ENCODE data around the gene NTRK2. TPM values are rescaled to one million over a fixed set of nuclear protein-coding genes. Genes with fewer than 3 reads are reported as not detected.

The NTRK2 gene
- total RNA-seq, 1 experiment from 2014 or later: not detected

DNA sequence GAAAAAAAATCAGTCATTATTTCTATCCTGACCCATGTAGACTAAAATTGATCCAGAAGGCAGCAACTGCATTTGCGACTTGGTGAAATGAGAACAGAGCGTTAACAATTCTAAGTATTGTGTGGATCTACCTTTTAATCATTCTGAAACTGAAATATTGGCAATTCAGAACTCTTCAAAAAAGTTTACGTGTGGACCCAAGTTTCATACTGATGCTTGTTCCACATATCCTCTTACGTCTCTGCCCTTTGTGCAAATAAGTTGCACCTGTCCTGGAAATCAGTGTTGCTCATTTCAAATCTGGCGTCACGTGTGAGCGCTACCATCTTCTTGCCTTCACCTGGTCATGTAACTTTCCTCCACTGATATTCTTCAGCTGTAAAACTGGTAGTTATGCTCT lies 74.7 kb downstream of the NTRK2 start:
- no peak overlapping the region for H3K4me2 ChIP-seq
- no peaks in the 10 kb centered on the region for H3K9me3 ChIP-seq (ENCODE audit: insufficient read depth, low read depth)
- ChIA-PET POLR2A (ENCODE audit: unreplicated experiment) (no interaction called here), CTCF (no interaction called here)
- H3K36me3 ChIP-seq (ENCODE audit: low read depth): no peaks in the 10 kb centered on the region
- no peaks in the 10 kb centered on the region for H4K20me1 ChIP-seq (ENCODE audit: insufficient read depth)
- no peaks in the 10 kb centered on the region for H3K9me2 ChIP-seq (ENCODE audit: insufficient read depth)
- no TSS peak for BruUV-seq (replicated peaks)
- H3K79me2 ChIP-seq (ENCODE audit: low read depth): no peaks in the 10 kb centered on the region
- DNase-seq: no peak
- no peak overlapping the region for H2AFZ ChIP-seq
- intact Hi-C loops (cut with micrococcal nuclease; ENCODE audit: unreplicated experiment): no loop called here
- no peak overlapping the region for H3K4me3 ChIP-seq
- no peaks in the 10 kb centered on the region for H3F3A ChIP-seq (ENCODE audit: insufficient read depth, low read depth)
- no peaks in the 10 kb centered on the region for H3K4me1 ChIP-seq (replicated peaks; ENCODE audit: insufficient read depth)
- H3K27me3 ChIP-seq (ENCODE audit: insufficient read depth, low read depth): 0 out of 2 replicates have a peak, but pooled peaks cover 5% of the 10 kb centered on the region
- H3K27ac ChIP-seq: no peak overlapping the region
- TF ChIP-seq, protein P1, sequence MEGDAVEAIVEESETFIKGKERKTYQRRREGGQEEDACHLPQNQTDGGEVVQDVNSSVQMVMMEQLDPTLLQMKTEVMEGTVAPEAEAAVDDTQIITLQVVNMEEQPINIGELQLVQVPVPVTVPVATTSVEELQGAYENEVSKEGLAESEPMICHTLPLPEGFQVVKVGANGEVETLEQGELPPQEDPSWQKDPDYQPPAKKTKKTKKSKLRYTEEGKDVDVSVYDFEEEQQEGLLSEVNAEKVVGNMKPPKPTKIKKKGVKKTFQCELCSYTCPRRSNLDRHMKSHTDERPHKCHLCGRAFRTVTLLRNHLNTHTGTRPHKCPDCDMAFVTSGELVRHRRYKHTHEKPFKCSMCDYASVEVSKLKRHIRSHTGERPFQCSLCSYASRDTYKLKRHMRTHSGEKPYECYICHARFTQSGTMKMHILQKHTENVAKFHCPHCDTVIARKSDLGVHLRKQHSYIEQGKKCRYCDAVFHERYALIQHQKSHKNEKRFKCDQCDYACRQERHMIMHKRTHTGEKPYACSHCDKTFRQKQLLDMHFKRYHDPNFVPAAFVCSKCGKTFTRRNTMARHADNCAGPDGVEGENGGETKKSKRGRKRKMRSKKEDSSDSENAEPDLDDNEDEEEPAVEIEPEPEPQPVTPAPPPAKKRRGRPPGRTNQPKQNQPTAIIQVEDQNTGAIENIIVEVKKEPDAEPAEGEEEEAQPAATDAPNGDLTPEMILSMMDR (conservative IDR thresholded peaks at IDR 0.05): no peak
- no peak for TF ChIP-seq EZH2 (IDR thresholded peaks at IDR 0.05; ENCODE audit: low read depth)

DNA sequence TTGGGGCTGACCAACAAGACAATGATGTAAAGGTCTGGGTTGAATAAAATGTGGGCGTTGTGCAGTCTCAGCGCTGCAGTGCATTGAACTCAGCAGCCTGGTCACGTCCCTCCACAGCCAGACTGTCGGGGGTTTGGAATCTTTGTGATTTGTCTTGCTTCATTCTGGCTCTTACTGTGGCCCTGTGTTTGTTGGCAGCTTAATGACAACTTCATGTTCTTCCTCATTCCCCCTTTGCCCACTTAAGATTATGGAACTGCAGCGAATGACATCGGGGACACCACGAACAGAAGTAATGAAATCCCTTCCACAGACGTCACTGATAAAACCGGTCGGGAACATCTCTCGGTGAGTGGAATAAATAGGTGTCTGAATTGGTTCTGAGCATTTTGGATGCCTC lies 75.2 kb downstream of the NTRK2 start:
- BruUV-seq (replicated peaks): no TSS peak
- no peak overlapping the region for H3K27ac ChIP-seq
- no peaks in the 10 kb centered on the region for H3K9me2 ChIP-seq (ENCODE audit: insufficient read depth)
- no peaks in the 10 kb centered on the region for H3K9me3 ChIP-seq (ENCODE audit: insufficient read depth, low read depth)
- DNase-seq: no peak
- H3K4me3 ChIP-seq: no peak overlapping the region
- intact Hi-C loops (cut with micrococcal nuclease; ENCODE audit: unreplicated experiment): no loop called here
- H3K27me3 ChIP-seq (ENCODE audit: insufficient read depth, low read depth): 0 out of 2 replicates have a peak, but pooled peaks cover 5% of the 10 kb centered on the region
- no peaks in the 10 kb centered on the region for H3K79me2 ChIP-seq (ENCODE audit: low read depth)
- H3K4me1 ChIP-seq (replicated peaks; ENCODE audit: insufficient read depth): no peaks in the 10 kb centered on the region
- ChIA-PET CTCF (no interaction called here), POLR2A (ENCODE audit: unreplicated experiment) (no interaction called here)
- no peaks in the 10 kb centered on the region for H3K36me3 ChIP-seq (ENCODE audit: low read depth)
- no peaks in the 10 kb centered on the region for H4K20me1 ChIP-seq (ENCODE audit: insufficient read depth)
- H2AFZ ChIP-seq: no peak overlapping the region
- H3K4me2 ChIP-seq: no peak overlapping the region
- H3F3A ChIP-seq (ENCODE audit: insufficient read depth, low read depth): no peaks in the 10 kb centered on the region
- TF ChIP-seq, protein P1 (conservative IDR thresholded peaks at IDR 0.05): no peak
- TF ChIP-seq EZH2 (IDR thresholded peaks at IDR 0.05; ENCODE audit: low read depth): no peak

DNA sequence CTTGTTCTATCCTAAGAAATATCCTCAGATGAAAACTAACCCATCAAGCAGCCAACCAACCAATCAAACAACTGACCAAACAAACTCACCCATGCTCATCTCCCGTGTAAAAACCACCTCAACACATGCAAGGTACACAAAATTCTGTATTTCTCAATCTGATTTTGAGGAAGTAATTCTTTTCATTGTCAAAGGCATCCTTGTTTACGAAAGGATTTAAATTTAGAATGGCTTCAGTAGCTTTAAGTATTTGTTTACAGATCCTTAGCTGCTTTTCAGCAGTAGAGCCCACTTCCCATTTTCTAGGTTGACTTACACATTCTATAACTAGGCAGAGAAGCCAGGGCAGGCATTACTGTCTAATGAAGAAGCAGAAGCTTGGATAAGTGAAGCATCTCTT lies 78.6 kb downstream of the NTRK2 start:
- no peaks in the 10 kb centered on the region for H3K4me1 ChIP-seq (replicated peaks; ENCODE audit: insufficient read depth)
- no peaks in the 10 kb centered on the region for H4K20me1 ChIP-seq (ENCODE audit: insufficient read depth)
- H2AFZ ChIP-seq: no peak overlapping the region
- H3K36me3 ChIP-seq (ENCODE audit: low read depth): no peaks in the 10 kb centered on the region
- intact Hi-C loops (cut with micrococcal nuclease; ENCODE audit: unreplicated experiment): no loop called here
- CTCF ChIA-PET: no interaction called here
- no peaks in the 10 kb centered on the region for H3K9me2 ChIP-seq (ENCODE audit: insufficient read depth)
- H3F3A ChIP-seq (ENCODE audit: insufficient read depth, low read depth): no peaks in the 10 kb centered on the region
- no peaks in the 10 kb centered on the region for H3K79me2 ChIP-seq (ENCODE audit: low read depth)
- DNase-seq: no peak
- peaks cover 10% of the 10 kb centered on the region; the same call in 1 of the 2 replicates for H3K27me3 ChIP-seq (ENCODE audit: insufficient read depth, low read depth)
- no peak for TF ChIP-seq EZH2 (IDR thresholded peaks at IDR 0.05; ENCODE audit: low read depth)
- TF ChIP-seq, protein P1 (conservative IDR thresholded peaks at IDR 0.05): no peak
- BruUV-seq (replicated peaks): no TSS peak
- H3K9me3 ChIP-seq (ENCODE audit: insufficient read depth, low read depth): no peaks in the 10 kb centered on the region
- H3K27ac ChIP-seq: no peak overlapping the region
- no peak overlapping the region for H3K4me3 ChIP-seq
- POLR2A ChIA-PET (ENCODE audit: unreplicated experiment): no interaction called here
- H3K4me2 ChIP-seq: no peak overlapping the region
